Karpas-422 (cell line): ENCODE results near the gene PTPRO. TPM values are rescaled to one million over a fixed set of nuclear protein-coding genes. Genes with fewer than 3 reads are reported as not detected.

Experiments used
- DNase-seq: peaks from one replicate; pipeline ENCODE4 v3.0.0-alpha.2; 2015
- H2AFZ ChIP-seq: fragments of 200-600 bp; sonication (generic); 2 replicates; pipeline ENCODE4 v1.6.1; 2014; ENCODE audit warnings: antibody characterized with exemption, low read length, mixed read lengths
- H3K27ac ChIP-seq: fragments of 200-600 bp; sonication (generic); 2 replicates; pipeline ENCODE4 v1.5.1; 2014; ENCODE audit warnings: mild to moderate bottlenecking, low read length, moderate library complexity
- H3K27me3 ChIP-seq: fragments of 200-600 bp; sonication (generic); 2 replicates; pipeline ENCODE4 v1.6.1; 2014; ENCODE audit warnings: low read length, mixed read lengths
- H3K36me3 ChIP-seq: fragments of 200-600 bp; sonication (generic); 2 replicates; pipeline ENCODE4 v1.6.1; 2014; ENCODE audit warnings: low read length, mixed read lengths; ENCODE audit not compliant: insufficient read depth
- H3K4me1 ChIP-seq: fragments of 200-600 bp; sonication (generic); 2 replicates; pipeline ENCODE4 v1.6.1; 2014; ENCODE audit warnings: mild to moderate bottlenecking, low read length, mixed read lengths
- H3K4me2 ChIP-seq: fragments of 200-600 bp; sonication (generic); 2 replicates; pipeline ENCODE4 v1.6.1; 2014; ENCODE audit warnings: low read length, low read depth, mild to moderate bottlenecking; ENCODE audit not compliant: poor library complexity, severe bottlenecking
- H3K4me3 ChIP-seq: fragments of 200-600 bp; sonication (generic); 2 replicates; pipeline ENCODE4 v1.5.1; 2014; ENCODE audit warnings: mild to moderate bottlenecking, antibody characterized with exemption, low read length, mixed read lengths
- H3K79me2 ChIP-seq: fragments of 200-600 bp; sonication (generic); 2 replicates; pipeline ENCODE4 v1.6.1; 2014; ENCODE audit warnings: mild to moderate bottlenecking, low read length, mixed read lengths
- H3K9ac ChIP-seq: fragments of 200-600 bp; sonication (generic); 2 replicates; pipeline ENCODE4 v1.6.0; 2014; ENCODE audit warnings: low read length
- H3K9me2 ChIP-seq: fragments of 200-600 bp; sonication (generic), shearing (Covaris generic); replicated peaks from 2 replicates; pipeline ENCODE4 v1.6.0; 2014; ENCODE audit warnings: mild to moderate bottlenecking, low read length, moderate library complexity; ENCODE audit not compliant: insufficient read depth
- H3K9me3 ChIP-seq: fragments of 300-700, 200-600 bp; sonication (generic); 2 replicates; pipeline ENCODE4 v1.6.1; 2014; ENCODE audit warnings: low read length, mixed read lengths
- H4K20me1 ChIP-seq: fragments of 200-600 bp; sonication (generic); 2 replicates; pipeline ENCODE4 v1.6.1; 2014; ENCODE audit warnings: mild to moderate bottlenecking, antibody characterized with exemption, low read length, low read depth; ENCODE audit not compliant: insufficient read depth
- total RNA-seq: library from RNA; depleted of rRNA; stranded (reverse); fragments of >200 nt; shearing (Covaris generic); gene quantifications from 2 replicates; pipeline ENCODE4 v1.2.3, GENCODE V29; 2014; ENCODE audit warnings: low replicate concordance

The PTPRO gene
- total RNA-seq, 1 experiment from 2014 or later: not detected

DNA sequence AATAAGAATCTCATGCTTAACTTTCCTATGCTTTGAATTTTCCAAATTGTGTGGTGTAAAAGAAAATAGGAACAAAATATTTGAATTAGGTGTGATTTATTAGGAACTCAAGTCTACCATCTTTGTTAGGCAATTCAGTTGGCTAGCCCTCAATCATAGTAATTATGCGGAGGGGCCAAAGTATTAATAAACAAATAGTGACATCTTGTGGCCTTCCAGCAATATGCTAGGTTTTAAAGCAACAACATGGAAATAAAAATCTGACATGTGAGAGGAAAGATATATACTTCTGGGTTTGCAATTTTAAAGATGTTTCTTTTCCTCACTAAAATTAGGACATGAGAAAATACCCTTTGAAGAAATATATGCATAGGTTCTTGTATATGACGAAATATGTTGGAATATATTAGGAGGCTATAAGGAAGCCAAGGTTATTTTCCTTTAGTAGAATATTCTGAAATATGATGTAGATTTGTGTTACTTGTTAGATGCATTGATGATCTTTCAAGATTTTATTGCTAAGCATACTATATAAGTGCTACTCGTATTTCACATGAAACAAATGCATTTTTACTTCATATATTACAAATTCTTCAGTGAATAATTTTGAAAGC is 200.4 kb downstream of the PTPRO start:
- Histone ChIP-seq H3K4me3 (no peak overlapping the region), H3K4me1 (peaks cover 2% of the 10 kb centered on the region; the same call in 1 of the 2 replicates), H3K9me3 (no peaks in the 10 kb centered on the region), H3K79me2 (no peaks in the 10 kb centered on the region), H4K20me1 (no peaks in the 10 kb centered on the region), H3K9ac (no peak overlapping the region), H3K27ac (no peak overlapping the region), H2AFZ (no peak overlapping the region), H3K36me3 (no peaks in the 10 kb centered on the region), H3K4me2 (no peak overlapping the region), H3K9me2 (no peaks in the 10 kb centered on the region), H3K27me3 (no peaks in the 10 kb centered on the region)
- peak; percentile 75 for DNase-seq

DNA sequence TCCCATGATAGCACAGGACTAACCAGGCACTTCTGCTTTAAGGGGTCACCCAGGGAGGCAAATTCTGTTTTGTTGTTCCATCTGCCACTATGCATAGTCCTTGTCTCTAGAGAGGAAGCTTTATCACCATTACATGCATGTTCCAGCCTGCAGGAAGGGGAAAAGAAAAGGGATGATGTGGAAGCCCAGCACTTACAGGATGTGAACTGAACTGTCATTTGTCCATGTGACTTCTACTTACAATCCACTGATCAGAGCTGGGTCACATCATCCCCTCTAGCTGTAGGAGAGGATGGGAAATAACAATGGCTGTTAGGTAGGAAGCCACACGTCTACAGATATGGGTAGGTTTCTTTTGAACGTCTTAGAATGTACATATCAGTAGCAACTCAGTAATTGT is 203.1 kb downstream of the PTPRO start:
- Histone ChIP-seq H2AFZ (no peak overlapping the region), H3K9me2 (no peaks in the 10 kb centered on the region), H3K27me3 (no peaks in the 10 kb centered on the region), H4K20me1 (no peaks in the 10 kb centered on the region), H3K4me3 (no peak overlapping the region), H3K79me2 (no peaks in the 10 kb centered on the region), H3K4me2 (no peak overlapping the region), H3K9ac (no peak overlapping the region), H3K9me3 (no peaks in the 10 kb centered on the region), H3K4me1 (peaks cover 2% of the 10 kb centered on the region; the same call in 1 of the 2 replicates), H3K27ac (no peak overlapping the region), H3K36me3 (no peaks in the 10 kb centered on the region)
- DNase-seq: no peak

DNA sequence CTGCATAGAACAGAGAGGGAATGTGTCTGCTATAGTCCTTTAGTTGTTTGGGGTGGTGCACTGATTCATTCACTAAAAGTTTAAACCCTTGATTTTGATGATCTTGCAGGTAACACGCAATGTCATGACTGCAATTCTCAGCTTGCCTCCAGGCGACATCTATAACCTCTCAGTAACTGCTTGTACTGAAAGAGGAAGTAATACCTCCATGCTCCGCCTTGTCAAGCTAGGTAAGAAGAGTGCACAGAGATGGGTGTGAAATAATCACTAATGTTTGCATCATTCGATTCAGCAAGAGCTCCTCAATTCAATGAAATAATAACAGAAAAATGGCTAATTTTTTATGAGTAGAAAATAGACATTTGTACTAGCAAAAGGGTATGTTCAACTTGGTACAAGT is 203.7 kb downstream of the PTPRO start:
- DNase-seq: peak; percentile 83
- no peaks in the 10 kb centered on the region for H3K79me2 ChIP-seq
- peaks cover 2% of the 10 kb centered on the region; the same call in 1 of the 2 replicates for H3K4me1 ChIP-seq
- H3K27ac ChIP-seq: no peak overlapping the region
- H4K20me1 ChIP-seq: no peaks in the 10 kb centered on the region
- no peak overlapping the region for H3K9ac ChIP-seq
- no peaks in the 10 kb centered on the region for H3K36me3 ChIP-seq
- no peaks in the 10 kb centered on the region for H3K27me3 ChIP-seq
- H3K4me2 ChIP-seq: no peak overlapping the region
- H2AFZ ChIP-seq: no peak overlapping the region
- H3K9me2 ChIP-seq: no peaks in the 10 kb centered on the region
- H3K4me3 ChIP-seq: no peak overlapping the region
- H3K9me3 ChIP-seq: no peaks in the 10 kb centered on the region

DNA sequence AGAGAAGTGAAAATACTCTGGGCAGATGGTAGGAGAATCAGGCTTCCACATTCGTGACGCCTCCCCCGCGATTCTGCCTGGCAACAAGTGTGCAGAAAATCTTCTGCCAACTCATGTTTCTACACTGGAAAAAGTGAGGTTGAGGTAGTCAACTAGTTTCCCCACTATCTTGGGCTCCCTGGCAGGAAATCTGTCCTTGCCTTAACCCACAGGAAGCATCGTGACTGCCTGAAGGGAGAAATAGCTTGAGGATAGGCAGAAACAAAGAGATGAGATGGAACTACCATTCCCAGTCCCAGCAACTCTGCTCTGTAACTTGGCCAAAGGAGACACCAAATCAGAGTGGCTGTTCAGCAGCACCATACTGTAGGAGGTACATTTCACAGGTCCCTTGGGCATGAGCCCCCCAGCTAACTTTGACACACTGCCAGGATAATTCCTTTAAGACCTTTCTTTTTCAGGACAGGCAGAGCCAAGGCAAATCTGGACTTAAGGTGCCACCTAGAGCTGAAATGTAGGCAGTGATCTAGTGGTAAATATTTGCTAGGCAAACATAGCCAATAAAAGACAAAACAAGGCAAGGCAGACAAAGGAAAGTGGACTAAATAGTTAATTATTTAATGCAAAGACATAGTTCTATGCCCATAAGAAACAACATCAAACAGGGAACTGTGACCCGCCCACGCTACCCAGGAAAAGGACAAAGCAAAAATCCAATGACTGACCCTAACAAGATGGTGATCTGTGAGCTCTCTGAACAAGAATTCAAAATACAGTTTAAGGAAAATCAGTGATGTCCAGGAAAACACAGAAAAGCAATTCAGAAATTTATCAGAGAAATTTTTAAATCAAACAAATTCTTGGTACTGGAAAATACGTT is 205.1 kb downstream of the PTPRO start:
- no peaks in the 10 kb centered on the region for H3K79me2 ChIP-seq
- H3K4me1 ChIP-seq: peaks cover 2% of the 10 kb centered on the region; the same call in 1 of the 2 replicates
- H3K27ac ChIP-seq: no peak overlapping the region
- no peaks in the 10 kb centered on the region for H3K36me3 ChIP-seq
- H3K4me2 ChIP-seq: no peak overlapping the region
- no peaks in the 10 kb centered on the region for H3K9me3 ChIP-seq
- no peaks in the 10 kb centered on the region for H3K27me3 ChIP-seq
- H3K9ac ChIP-seq: no peak overlapping the region
- no peak overlapping the region for H3K4me3 ChIP-seq
- H4K20me1 ChIP-seq: no peaks in the 10 kb centered on the region
- no peaks in the 10 kb centered on the region for H3K9me2 ChIP-seq
- DNase-seq: no peak
- H2AFZ ChIP-seq: no peak overlapping the region

DNA sequence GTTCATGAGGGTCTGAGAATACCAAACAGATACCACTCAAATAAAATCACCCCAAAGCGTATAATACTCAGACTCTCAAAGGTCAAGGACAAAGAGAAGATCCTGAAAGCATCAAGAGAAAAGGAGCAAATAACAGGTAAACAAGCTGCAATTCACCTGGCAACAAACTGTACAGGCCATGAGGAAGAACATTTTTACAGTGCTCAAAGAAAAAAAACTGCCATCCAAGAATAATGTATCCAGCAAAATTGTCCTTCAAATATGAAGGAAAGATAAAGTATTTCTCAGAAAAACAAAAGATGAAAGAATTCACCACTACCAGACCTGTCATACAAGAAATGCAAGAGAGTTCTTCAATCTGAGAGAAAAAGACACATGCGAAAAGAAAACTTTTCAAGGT is 206.4 kb downstream of the PTPRO start:
- H2AFZ ChIP-seq: no peak overlapping the region
- no peak overlapping the region for H3K27ac ChIP-seq
- no peak overlapping the region for H3K4me2 ChIP-seq
- no peaks in the 10 kb centered on the region for H3K79me2 ChIP-seq
- peaks cover 2% of the 10 kb centered on the region; the same call in 1 of the 2 replicates for H3K4me1 ChIP-seq
- no peaks in the 10 kb centered on the region for H3K9me3 ChIP-seq
- H3K9ac ChIP-seq: no peak overlapping the region
- H3K9me2 ChIP-seq: no peaks in the 10 kb centered on the region
- DNase-seq: no peak
- no peak overlapping the region for H3K4me3 ChIP-seq
- no peaks in the 10 kb centered on the region for H4K20me1 ChIP-seq
- no peaks in the 10 kb centered on the region for H3K27me3 ChIP-seq
- no peaks in the 10 kb centered on the region for H3K36me3 ChIP-seq

DNA sequence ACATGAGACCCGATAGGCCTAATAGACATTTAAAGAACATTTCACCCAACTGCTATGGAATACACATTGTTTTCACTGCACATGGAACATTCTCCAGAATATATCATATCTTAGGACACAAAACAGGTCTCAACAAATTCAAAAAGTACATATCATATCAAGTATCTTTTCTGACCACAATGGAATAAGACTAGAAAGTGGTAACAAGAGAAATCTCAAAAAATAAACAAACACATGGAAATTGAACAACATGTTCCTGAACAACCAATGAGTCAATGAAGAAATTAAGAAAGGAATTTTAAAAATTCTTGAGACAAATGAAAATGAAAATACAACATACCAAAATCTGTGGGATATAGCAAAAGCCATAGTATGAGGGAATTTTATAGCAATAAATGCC is 208.1 kb downstream of the PTPRO start:
- no peak overlapping the region for H3K9ac ChIP-seq
- no peak overlapping the region for H3K4me3 ChIP-seq
- H4K20me1 ChIP-seq: no peaks in the 10 kb centered on the region
- no peaks in the 10 kb centered on the region for H3K79me2 ChIP-seq
- H3K9me2 ChIP-seq: no peaks in the 10 kb centered on the region
- H3K9me3 ChIP-seq: no peaks in the 10 kb centered on the region
- no peaks in the 10 kb centered on the region for H3K36me3 ChIP-seq
- no peak for DNase-seq
- no peak overlapping the region for H3K27ac ChIP-seq
- H3K4me2 ChIP-seq: no peak overlapping the region
- H2AFZ ChIP-seq: no peak overlapping the region
- peaks cover 9% of the 10 kb centered on the region for H3K4me1 ChIP-seq
- H3K27me3 ChIP-seq: no peaks in the 10 kb centered on the region

DNA sequence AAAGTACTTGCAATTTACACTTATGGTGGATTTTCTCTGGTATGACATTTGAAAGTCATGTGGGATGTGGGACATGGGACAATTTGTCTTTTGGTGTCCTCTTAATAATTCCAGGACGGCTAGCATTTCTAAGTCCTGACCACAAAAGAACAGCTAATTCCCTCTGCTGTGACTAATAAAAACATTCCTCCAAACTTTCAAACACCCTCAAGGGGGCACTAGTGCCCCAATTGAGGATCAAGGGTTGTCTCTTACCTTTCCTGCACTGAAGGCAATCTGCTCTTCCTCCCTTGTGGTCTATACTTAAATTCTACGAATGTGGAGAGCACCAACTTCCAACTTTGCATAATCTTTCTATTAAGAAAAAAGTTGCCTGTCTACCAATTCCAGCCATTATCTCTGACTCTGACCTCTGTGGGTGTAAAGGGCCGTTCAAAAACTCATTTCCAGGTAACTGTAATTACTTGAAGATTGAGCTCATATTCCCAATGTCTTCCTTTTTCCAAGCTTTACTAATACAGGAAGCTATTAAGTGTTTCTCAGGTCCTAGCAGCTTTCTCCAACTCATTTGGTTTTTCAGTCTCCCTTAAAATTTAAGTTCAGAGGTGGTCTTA is 210.2 kb downstream of the PTPRO start:
- no peak overlapping the region for H3K9ac ChIP-seq

DNA sequence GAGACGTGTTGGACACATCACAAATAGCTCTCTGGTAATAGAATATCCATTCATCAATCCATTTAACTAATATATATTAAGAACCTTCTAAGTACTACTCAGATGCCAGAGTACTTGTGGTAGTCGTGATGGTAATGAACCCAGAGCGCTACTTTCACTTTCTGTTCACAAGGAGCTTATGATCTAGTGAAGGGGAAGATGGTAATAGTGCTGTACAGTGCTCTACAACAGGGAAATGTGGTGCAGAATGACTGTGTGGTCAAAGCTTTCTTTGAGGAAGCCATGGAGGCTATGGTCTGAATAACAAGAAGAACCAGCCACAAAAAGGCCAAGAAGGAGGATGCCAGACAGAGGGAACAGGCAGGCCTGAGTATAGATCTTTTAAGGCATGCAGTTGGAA is 212.0 kb downstream of the PTPRO start:
- no peaks in the 10 kb centered on the region for H3K79me2 ChIP-seq
- peak overlapping the region; percentile 58 for H2AFZ ChIP-seq
- no peaks in the 10 kb centered on the region for H3K27me3 ChIP-seq
- peak overlapping the region; percentile 58 for H3K4me2 ChIP-seq
- H3K9ac ChIP-seq: peak overlapping the region; percentile 20; the same call in 1 of the 2 replicates
- H3K36me3 ChIP-seq: no peaks in the 10 kb centered on the region
- no peaks in the 10 kb centered on the region for H3K9me3 ChIP-seq
- 0 out of 2 replicates have a peak overlapping the region, but pooled peaks have one; percentile 26 for H3K4me3 ChIP-seq
- no peaks in the 10 kb centered on the region for H3K9me2 ChIP-seq
- H3K4me1 ChIP-seq: peaks cover 7% of the 10 kb centered on the region; the same call in 1 of the 2 replicates
- H3K27ac ChIP-seq: no peak overlapping the region
- H4K20me1 ChIP-seq: no peaks in the 10 kb centered on the region
- peak; percentile 48 for DNase-seq

More for the DNA sequence above, 210.2 kb downstream of the PTPRO start:
- Histone ChIP-seq H3K4me3 (no peak overlapping the region), H3K4me1 (peaks cover 7% of the 10 kb centered on the region; the same call in 1 of the 2 replicates), H4K20me1 (no peaks in the 10 kb centered on the region), H3K27ac (no peak overlapping the region), H2AFZ (no peak overlapping the region), H3K79me2 (no peaks in the 10 kb centered on the region), H3K9me2 (no peaks in the 10 kb centered on the region), H3K4me2 (no peak overlapping the region), H3K36me3 (no peaks in the 10 kb centered on the region), H3K9me3 (no peaks in the 10 kb centered on the region), H3K27me3 (no peaks in the 10 kb centered on the region)
- peak; percentile 72 for DNase-seq
